HG03521 (cell line): Measurements from ENCODE around the gene GCHFR.

Source experiments
- ATAC-seq: cut with Tn5 transposase; IDR thresholded peaks from one replicate; pipeline ENCODE4 v1.9.1; 2021; ENCODE audit warnings: mild to moderate bottlenecking, moderate library complexity; ENCODE audit not compliant: unreplicated experiment

The GCHFR gene

DNA sequence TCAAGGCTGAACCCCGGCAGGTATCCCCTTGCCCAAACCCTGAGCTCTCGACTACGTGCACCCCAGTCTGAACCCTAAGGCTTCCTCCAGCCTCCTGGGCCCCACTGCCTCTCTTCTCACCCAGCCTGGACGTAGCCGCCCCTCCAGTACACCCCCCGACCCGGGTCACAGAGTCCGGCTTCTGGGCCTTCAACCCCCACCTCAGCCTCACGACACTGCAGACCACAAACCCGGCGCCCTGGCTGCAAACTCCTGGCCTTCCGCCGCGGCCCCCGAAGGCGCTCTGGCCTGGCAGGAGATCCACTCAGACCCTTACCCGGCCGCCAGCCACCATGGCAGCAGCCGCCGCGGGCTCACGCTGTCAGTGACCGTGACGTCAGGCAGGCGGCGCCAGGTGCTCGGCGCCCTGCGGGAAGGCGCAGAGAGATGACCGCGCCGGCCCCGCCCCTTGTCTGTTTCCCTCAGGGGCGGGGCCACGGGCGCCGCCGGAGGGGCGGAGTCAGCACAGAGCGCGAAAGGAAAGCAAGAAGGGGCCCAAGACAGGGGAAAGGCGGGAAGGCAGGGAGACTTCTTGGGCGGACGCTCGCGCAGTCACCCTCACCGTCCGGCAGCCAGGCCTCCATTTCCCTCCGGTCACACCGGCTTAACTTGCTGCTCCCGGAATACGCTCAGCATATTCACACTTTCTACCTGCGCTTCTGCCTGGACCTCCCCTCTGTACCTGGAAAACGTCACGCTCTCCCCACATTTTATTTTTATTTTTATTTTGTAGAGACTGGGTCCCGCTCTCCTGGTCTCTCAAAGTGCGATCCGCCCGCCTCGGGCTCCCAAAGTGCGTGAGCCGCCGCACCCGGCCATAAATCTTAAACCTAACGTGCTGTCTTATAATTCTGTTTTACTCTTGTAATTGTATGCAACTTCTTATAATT, 8.7 kb upstream of the GCHFR start, which contains the start of gene RMDN3:
Gene RMDN3, minus strand, starts transcription at position 372 of the 929 bp plus-strand sequence. CDS start 471 bp downstream, outside the sequence.
- ATAC-seq, result peak; percentile 83

DNA sequence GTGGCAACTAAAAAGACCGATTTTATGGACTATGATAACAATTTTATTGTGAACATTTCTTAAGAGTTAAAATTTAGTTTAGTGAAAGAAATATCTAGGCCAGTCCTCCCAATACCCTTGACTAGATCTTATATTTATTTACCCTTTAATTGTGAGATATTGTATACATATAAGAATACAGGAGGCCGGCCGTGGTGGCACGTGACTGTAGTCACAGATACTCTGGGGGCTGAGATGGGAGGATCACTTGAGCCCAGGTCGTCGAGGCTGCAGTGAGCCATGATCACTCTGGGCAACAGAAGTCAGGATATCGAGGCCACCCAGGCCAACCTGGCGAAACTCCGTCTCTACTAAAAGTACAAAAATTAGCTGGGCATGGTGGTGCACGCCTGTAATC, 8.1 kb upstream of the GCHFR start:
- no peak for ATAC-seq

DNA sequence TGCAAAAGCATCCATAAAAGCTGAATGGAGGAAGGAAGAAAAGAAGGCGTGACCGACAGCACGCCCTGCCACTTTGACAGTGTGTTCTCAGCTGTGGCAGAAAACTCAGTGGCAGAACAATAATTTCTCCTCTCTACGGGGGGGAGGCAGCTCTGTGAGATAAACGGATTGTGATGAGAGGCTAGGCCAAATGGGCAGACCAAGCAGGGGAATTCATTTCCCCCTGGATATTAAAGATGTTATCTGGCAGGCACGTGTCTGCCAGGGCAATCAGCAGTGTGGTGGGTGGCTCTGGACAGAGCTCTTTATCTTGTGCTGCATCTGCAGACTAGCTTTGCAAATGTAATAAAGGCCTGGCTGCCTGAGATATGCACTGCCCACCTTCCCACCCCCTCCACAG, 6.9 kb upstream of the GCHFR start:
- no peak for ATAC-seq

DNA sequence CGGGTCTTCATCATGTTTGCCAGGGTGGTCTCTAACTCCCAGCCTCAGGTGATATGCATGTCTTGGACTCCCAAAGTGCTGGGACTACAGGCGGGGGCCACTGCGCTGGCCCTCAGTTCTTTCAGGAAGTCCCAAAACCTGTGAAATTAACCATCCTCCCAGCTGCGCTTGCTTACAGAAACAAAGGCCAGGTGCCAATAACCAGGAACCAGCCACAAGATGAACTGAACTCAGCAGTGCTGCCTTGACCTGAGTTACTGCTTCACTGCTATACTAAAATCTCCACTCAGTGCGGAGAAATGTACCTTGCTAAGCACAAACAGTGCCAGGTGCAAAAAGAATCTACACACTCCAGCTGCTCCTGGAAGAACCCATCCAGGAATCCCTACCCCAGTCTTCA, 3.9 kb upstream of the GCHFR start:
- ATAC-seq, result no peak

DNA sequence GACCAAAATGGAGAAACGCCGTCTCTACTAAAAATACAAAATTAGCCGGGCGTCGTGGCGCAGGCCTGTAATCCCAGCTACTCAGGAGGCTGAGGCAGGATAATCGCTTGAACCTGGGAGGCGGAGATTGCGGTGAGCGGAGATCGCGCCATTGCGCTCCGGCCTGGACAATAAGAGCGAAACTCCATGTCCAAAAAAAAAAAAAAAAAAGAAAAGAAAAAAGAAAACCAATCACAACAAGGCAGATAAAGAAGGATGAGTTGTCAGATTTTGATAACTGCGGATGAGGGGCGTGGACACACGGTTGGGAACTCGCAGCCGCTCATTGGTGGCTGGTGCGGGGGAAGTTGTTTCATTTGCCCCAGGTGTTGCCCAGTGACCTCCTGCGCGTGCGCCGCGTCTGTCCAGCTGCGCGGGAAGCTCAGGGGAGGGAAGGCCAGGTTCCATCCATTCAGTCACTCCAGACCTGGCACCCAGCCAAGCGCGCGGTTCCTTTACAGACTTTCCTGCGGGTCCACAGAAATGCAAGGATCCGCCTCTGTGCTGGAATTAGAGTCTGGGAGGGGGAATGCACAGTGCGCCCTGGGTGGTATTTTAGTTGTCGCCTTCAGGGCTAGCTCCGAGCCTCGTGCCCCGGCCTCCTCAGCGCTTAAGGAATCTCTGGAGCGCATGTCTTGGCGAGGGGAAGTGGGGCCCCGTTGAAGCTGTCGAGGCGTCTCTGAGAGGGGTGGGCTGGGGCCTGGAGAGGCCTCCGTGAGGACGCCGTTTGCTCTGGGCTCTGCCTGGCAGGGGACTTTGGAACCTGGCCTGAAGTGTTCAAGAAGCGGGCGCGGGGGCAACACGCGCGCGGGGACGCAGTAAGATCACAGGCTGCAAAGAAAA, 708 bp upstream of the GCHFR start:
- no peak for ATAC-seq

DNA sequence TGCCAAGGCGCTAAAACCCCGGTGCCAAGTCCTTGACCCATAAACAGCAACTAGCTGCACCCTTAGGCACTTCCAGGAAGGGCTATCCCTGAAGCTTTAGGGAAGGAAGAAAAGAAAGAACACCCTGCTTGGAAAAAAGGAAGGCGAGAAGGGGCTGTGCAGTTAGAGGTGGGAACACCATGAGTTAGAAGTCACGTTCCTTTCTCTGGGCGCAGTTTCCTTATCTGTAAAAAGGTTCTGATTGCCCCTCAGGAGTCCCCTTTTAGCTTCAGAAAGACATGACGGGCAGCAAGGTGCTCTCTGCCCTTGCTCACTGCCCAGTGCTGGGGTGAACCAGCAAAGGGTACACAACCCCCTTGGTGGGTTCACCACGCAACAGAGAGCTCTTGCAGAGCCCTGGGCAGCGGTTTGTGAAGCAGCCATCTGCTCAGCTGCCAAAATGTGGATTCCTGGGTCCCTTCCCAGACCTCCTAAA, 798 bp downstream of the GCHFR start:
- ATAC-seq, result no peak

DNA sequence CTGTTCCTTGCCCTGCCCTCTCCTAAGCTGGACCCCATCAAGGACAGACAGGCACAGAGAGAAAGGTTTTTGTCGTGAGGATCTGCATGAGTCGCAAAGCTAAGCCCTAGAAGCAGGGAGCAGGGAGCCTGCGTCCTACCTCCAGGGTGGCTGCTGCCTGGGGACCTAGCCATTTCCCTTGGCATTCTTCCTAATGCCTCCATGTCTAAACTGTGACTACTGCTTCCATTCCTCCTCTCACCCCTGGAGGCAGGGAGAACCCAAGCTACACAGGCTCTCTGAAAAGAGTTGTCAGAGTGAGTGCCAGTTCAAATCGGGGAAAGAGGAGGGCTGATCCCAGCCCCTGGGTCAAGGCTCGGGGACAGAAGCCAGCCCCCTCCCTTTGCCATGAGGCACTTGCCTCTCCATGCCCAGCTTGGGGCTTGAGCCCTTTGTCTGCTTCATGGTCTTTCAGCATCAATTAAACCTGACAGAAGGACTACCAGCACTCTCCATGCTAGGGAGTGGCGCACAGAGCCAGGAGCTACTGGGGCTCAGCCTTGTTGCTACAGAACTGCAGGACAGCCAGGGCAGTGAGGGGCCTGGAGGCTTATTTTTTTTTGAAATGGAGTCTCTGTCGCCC, 2.4 kb downstream of the GCHFR start:
- no peak for ATAC-seq

DNA sequence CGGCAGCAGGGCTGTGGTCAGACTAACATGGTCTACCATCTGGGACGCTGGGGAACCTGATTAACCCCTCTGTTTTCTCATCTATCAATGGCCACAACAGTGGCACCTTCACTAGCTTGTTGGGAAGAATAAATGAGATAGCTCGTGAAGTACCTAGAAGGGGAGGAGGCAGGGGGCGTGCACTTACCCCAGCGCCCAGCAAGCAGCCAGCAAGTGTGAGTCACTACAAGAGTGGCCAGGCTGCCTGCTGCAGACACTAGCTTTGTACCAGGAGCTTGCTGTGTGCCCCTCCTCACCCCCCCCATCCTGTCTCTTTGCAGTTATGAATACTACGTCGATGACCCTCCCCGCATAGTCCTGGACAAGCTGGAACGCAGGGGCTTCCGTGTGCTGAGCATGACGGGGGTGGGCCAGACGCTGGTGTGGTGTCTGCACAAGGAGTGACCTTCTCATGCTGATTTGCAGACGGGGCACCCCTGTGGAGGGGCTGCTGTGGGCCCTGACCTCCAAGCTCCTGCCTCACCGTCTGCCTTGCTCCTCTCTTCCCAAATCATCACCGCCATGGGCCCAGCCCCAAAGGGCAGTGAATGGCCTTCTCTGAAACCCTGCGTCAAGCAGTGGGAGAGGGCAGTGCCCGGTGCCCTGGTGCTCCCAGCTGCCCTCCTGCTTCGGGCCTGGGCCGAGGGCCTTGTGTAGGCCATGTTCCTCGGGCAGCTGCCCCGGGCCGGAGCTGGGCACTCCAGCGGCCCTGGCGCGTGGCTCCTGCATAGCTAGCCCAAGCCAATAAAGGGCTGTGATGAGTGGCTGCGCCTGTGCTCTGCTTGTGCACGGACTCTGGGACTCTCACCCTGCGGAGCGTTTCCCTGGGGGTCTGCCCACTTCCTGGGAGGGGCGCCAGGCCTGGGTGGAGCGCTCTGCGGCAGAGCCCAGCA, 3.3 kb downstream of the GCHFR start:
- ATAC-seq, result no peak

DNA sequence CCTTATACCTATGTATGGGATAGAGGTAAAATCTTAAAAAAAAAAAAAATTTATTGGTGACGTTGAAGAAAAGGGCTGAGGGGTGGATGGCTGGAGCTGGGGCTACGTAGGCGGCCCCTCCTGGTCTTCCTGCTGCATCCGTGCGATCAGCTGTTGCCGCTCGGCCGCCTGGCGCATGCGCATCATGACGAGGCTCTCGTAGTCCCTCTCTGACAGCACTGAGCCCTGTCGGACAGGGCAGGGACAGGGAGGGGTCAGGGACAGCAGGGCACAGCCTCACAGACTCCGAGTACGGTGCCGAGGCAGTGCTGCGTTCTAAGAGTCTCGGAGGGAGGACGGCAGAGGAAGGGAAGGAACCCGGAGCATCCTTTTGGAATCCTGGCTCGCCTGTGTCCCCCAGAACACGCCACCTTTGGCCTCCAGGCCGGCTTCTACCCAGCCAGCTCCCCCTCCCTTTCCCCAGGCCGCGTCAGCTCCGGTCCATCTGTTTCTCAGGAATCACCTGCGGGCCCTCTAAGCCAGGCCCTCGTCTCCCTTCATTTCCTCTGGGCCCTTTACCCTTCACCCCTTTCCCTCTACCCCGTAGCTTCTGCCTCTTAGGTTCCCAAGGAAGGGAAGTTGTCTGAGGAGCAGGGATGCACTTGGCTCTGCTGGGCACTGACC, 4.1 kb downstream of the GCHFR start:
- no peak for ATAC-seq

DNA sequence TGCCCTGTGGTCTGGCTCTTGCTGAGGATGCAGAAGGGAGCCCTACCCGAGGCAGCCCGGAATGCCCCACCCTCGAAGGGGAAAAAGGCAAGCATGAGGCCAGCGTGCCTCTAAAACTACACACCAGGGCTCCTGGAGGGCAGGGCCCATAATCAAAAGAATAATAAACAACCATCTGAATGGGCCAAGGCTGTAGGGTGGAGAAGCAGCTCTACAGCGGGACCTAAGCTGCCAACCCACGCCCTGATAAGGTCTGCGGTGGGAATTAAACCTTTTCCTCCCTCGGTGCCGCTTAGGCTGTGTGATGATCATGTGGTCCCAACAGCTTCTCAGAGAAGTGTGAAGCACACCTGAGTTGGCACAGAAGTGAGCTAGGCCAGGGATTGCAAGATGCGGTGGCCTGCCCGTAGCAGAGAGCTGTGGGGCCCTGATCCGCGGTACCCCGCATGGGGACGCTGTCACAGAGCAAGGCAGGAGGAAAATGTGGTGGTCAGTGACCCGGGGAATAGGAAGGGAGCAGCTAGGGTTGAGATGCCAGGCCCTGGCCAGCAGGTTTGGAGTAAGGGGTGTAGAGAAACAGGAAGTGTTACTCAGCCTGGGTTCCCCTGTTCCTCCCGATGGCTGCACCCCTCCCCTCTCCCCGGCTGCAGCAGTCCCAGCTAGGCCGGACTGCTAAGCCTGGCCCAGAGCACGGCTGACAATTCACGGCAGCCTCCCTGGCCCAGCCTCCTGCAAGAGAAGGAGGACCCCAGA, 4.8 kb downstream of the GCHFR start:
- ATAC-seq, result no peak

DNA sequence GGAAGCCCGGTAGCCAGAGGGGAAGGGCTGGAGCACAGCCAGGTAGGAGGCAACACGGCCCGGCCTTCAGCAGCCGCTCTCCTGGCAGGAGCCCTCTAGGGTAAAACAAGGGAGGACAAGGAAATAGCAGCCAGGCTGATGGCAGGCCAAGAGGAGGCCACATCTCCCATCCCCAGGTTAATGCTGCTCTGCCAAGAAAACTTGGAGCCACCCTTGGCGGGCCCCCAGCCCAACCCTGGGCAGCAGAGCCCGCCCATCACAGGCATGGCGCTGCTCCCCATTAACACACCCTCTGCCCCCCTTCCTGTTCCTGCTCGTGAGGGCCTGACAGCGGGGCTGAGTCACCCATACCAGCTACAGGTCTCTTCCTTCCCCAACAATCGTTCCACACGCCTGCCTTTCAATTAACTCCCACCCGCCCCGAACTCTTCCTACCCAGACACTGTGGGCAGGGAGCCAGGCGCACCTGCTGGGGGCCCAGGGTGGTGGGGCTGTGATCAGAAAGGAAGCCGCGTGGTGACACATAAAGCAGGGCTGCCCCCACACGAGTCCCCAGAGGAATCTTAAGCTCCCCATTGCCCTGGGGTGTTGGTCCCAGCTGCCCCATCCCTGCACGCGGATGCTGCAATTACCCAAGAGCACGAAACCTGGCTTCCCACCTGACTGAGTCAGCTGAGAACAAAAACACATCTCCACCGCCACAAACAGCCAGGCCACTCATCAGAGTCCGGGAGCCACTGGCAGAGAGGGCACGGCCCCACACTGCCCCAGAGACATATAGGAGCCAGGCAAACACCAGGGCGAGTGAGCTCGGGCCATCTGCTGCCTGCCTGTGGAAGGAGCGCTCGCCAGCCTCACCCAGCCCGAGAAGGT, 5.6 kb downstream of the GCHFR start, which contains the start of gene C15orf62:
Gene C15orf62, plus strand, starts transcription at position 707 of the 873 bp plus-strand sequence. CDS start 516 bp downstream, outside the sequence.
- ATAC-seq, result no peak

DNA sequence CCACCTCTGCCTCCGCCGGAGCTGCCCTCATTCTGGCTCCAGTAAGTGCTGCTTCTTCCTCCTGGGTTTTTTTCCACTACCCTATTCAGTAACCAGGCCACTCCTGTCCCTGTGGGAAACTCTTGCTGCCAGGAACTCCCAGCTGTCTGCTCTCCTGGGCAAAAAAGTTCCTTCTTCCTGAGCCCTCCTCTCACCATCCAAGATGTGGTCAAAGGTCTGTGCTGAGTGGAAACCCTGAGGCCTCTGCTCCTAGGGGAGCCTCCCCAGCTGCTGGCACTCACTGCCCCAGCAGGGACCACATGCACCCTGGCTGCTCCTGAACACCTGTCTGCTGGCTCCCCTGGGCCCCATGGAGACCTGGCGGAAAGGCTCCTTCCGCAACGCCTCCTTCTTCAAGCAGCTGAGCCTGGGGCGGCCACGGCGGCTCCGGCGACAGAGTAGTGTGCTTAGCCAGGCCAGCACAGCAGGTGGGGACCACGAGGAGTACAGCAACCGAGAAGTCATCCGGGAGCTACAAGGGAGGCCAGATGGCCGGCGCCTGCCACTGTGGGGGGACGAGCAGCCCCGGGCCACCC, 6.4 kb downstream of the GCHFR start:
- ATAC-seq, result no peak

DNA sequence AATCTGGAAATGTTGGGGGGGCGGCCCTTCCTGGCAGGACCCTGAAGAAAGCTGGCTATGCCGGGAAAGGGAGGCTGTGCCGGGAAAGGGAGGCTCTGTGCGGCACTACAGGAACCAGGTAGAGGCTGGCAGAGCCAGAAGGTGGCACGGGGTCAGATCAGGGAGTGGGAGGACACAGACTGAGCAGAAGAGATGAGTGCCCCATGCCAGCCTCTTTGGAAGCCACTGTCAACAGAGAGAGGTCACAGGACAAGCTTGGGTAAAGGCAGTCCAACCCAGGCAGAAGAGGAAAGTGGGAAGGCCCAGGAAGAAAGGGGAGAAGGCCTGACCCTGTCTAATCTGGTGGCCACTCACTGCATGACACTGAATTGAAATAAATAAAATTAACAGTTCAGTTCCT, 7.4 kb downstream of the GCHFR start:
- no peak for ATAC-seq

DNA sequence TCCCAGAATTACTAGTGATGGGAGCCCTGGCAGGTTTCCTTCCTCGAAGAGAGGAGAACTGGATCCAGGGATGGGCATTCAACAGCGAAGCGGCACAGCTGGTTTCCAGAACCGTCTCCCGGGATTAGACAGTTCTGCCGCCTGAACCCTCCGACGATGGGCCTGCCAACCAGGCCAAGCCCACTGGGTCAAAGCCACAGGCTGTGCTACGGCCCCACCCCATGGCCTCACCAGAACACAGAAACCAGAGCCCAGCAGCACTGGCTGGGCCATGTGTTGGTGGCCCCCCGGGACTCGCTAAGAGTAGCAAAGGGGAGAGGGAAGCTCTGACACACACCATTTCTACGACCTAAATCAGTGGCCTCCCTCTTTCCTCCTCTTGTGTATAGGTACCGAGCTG, 8.1 kb downstream of the GCHFR start:
- no peak for ATAC-seq

DNA sequence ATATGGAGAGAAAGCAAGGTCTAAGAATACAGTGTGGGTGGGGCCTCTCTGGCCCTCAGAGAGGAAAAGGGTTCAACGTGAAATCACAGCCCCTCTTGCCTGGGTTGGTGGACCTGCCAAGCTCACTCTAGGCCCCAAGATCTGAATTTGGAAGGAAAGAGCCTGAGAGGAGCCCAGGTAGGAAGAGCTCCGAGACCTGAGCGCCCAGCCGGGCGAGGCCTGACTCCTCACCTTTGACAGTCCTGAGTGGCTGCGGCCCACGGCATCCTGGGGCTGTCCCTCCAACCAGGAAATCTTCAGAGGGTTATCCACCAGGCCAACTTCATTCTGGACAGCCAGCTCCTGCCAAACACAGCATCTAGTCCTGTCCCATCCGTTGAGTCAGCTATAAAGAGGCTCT, 9.6 kb downstream of the GCHFR start:
- ATAC-seq, result no peak

DNA sequence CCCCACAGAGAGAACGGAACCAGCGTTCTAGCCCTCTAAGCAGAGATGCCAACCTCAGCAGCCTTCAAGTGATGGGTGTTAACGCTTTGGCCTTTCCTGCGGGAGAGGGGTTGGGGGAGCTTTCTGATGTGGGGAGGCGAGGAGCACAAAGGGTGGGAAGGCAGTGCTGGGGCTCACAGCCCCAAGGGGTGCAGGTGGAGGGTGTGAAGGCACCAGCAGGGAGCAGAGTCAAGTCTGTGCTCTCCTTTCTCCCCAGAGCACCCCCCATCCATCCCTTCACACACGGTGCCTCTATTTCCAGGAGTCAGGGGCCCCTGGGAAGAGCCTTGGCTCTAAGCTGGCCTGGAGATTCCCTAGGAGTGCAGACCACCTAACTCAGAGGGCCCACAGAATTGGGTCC, 10.0 kb downstream of the GCHFR start:
- ATAC-seq, result no peak

DNA sequence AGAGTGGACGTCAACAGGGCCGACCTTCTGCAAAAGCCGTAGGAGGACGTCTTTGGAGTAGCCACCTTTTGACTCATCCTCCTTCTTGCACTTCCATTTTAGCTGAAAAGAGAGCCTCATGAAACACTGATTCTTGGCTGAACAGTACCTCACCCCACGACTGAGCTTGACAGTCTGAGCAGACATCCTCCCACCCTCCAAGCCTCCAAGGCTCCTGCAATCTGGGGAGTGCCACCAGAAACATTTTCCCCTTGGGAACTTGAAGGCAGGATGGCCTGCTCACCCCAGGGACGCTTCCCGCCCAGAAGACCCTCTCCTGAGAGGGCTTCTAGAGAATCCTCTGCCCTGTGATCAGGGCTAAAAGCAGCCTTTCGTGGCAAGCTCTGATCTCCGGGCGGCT, 11.1 kb downstream of the GCHFR start:
- ATAC-seq, result no peak
